Trophoblast cell (in vitro differentiated cells and primary cell): ENCODE results near the gene KIF2C.
"Not testable (repeated sequence)": the region's sequence is repeated elsewhere in the genome, so short reads cannot be mapped to it uniquely, and the experiment has no call there.

Experiments used
- DNase-seq, 2 donors: peaks; one replicate each; pipeline ENCODE4 v3.0.0-alpha.2; 2016
- H2AFZ ChIP-seq: 2 replicates; pipeline ENCODE4 v1.6.1; 2013; ENCODE audit warnings: low read length, moderate library complexity, mild to moderate bottlenecking; ENCODE audit not compliant: insufficient read depth, poor library complexity
- H2AK5ac ChIP-seq: 2 replicates; pipeline ENCODE4 v1.6.1; 2013; ENCODE audit warnings: mild to moderate bottlenecking, low read length
- H2BK120ac ChIP-seq: 2 replicates; pipeline ENCODE4 v1.6.1; 2013; ENCODE audit warnings: low read length, mild to moderate bottlenecking, moderate library complexity; ENCODE audit not compliant: insufficient read depth, poor library complexity
- H2BK12ac ChIP-seq: 2 replicates; pipeline ENCODE4 v1.6.1; 2013; ENCODE audit warnings: mild to moderate bottlenecking, low read length, moderate library complexity
- H2BK5ac ChIP-seq: 2 replicates; pipeline ENCODE4 v1.6.1; 2013; ENCODE audit warnings: low read length, low read depth, moderate library complexity, mild to moderate bottlenecking; ENCODE audit not compliant: poor library complexity
- H3K14ac ChIP-seq: 2 replicates; pipeline ENCODE4 v1.6.1; 2013; ENCODE audit warnings: mild to moderate bottlenecking, low read length
- H3K18ac ChIP-seq: 2 replicates; pipeline ENCODE4 v1.6.1; 2013; ENCODE audit warnings: mild to moderate bottlenecking, low read length
- H3K23ac ChIP-seq: 2 replicates; pipeline ENCODE4 v1.6.1; 2013; ENCODE audit warnings: low read length
- H3K27ac ChIP-seq: 2 replicates; pipeline ENCODE4 v1.5.1; 2013; ENCODE audit warnings: low read depth, mild to moderate bottlenecking, inconsistent platforms, low read length, moderate library complexity
- H3K27me3 ChIP-seq: 2 replicates; pipeline ENCODE4 v1.6.1; 2013; ENCODE audit warnings: inconsistent platforms, mild to moderate bottlenecking, low read length, moderate library complexity; ENCODE audit not compliant: insufficient read depth
- H3K36me3 ChIP-seq, 2 experiments: 1 replicate in 1 of 2; 2 replicates in 1 of 2; pipeline ENCODE4 v1.6.1; 2013; ENCODE audit warnings: low read length in 2 of 2, mild to moderate bottlenecking in 2 of 2, moderate library complexity in 1 of 2; ENCODE audit not compliant: insufficient read depth in 2 of 2, control insufficient read depth in 1 of 2
- H3K4ac ChIP-seq: 2 replicates; pipeline ENCODE4 v1.6.1; 2013; ENCODE audit warnings: low read depth, mild to moderate bottlenecking, low read length, moderate library complexity
- H3K4me1 ChIP-seq, 2 experiments: 1 replicate in 1 of 2; 2 replicates in 1 of 2; pipeline ENCODE4 v1.6.1; 2013; ENCODE audit warnings: low read length in 2 of 2, mild to moderate bottlenecking in 2 of 2, moderate library complexity in 1 of 2; ENCODE audit not compliant: insufficient read depth in 2 of 2, control insufficient read depth in 1 of 2
- H3K4me2 ChIP-seq: 2 replicates; pipeline ENCODE4 v1.6.1; 2013; ENCODE audit warnings: inconsistent platforms, mild to moderate bottlenecking, low read length, moderate library complexity
- H3K4me3 ChIP-seq: 2 replicates; pipeline ENCODE4 v1.5.1; 2013; ENCODE audit warnings: mild to moderate bottlenecking, low read depth, low read length, inconsistent platforms
- H3K79me1 ChIP-seq: one replicate; pipeline ENCODE4 v1.6.1; 2013; ENCODE audit warnings: low read length
- H3K79me2 ChIP-seq: 2 replicates; pipeline ENCODE4 v1.6.1; 2013; ENCODE audit warnings: low read length, mild to moderate bottlenecking; ENCODE audit not compliant: control insufficient read depth, insufficient read depth, poor library complexity
- H3K9ac ChIP-seq: 2 replicates; pipeline ENCODE4 v1.6.1; 2013; ENCODE audit warnings: mild to moderate bottlenecking, low read length
- H3K9me3 ChIP-seq: 2 replicates; pipeline ENCODE4 v1.6.1; 2013; ENCODE audit warnings: low read depth, mild to moderate bottlenecking, control low read depth, inconsistent platforms, low read length; ENCODE audit not compliant: insufficient read depth
- H4K12ac ChIP-seq: 2 replicates; pipeline ENCODE4 v1.6.1; 2013; ENCODE audit warnings: low read depth, mild to moderate bottlenecking, low read length, moderate library complexity
- H4K8ac ChIP-seq: 2 replicates; pipeline ENCODE4 v1.6.1; 2013; ENCODE audit warnings: low read depth, mild to moderate bottlenecking, low read length, moderate library complexity
- H4K91ac ChIP-seq: one replicate; pipeline ENCODE4 v1.6.1; 2013; ENCODE audit warnings: low read depth, mild to moderate bottlenecking, low read length, moderate library complexity
- WGBS: extraction: QIAGEN DNeasy Blood & Tissue Kit; methylation state at CpG from one replicate; pipeline ENCODE4 v1.1.7; 2013; ENCODE audit warnings: missing lambda C conversion rate; ENCODE audit not compliant: insufficient read length, insufficient coverage; ENCODE audit errors: extremely low coverage; 5-methylcytosine and 5-hydroxymethylcytosine counted together

KIF2C gene

DNA sequence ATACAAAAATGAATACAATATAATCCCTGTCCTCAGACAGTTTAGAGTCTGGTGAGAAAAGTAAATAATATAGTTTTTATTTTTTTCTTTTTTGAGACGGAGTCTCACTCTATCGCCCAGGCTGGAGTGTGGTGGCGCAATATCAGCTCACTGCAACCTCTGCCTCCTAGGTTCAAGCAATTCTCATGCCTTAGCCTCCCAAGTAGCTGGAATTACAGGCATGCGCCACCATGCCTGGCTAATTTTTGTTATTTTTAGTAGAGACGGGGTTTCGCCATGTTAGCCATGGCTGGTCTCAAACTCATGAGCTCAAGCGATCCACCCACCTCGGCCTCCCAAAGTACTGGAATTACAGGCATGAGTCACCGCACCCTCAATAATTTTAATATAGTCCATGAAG is 40.3 kb upstream of the KIF2C start:
- not testable (repeated sequence) for H2BK5ac ChIP-seq, H2AFZ ChIP-seq, H3K23ac ChIP-seq, H4K12ac ChIP-seq, H3K27ac ChIP-seq, H3K4me1 ChIP-seq, H3K4ac ChIP-seq, H3K36me3 ChIP-seq, H3K9me3 ChIP-seq, H3K79me1 ChIP-seq, H3K18ac ChIP-seq, H3K79me2 ChIP-seq, H4K8ac ChIP-seq, H4K91ac ChIP-seq, H3K14ac ChIP-seq, H3K4me2 ChIP-seq, H3K4me3 ChIP-seq, H3K9ac ChIP-seq, H2BK120ac ChIP-seq, H2BK12ac ChIP-seq, H3K27me3 ChIP-seq, H2AK5ac ChIP-seq
- peak; percentile 16 to 57 for DNase-seq
- no CpG with 5 or more reads among the region's 9 CpGs for WGBS

DNA sequence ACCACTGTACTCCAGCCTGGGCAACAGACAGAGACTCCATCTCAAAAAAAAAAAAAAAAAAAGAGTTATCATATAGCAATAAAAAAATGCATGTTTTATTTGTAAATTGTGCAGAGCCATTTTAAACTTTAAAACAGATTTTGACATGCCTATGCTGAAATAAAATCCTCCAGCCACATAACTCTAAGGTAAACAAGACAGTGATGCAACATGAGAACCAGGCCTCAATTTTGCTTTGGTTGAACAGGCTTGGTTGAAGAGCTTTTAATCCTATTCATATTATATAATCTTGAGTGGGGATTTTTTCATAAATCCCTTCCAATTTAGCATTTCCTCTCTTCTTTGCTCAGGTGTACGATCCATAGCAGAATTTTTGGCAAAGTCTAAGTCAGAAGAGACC is 39.1 kb upstream of the KIF2C start:
- H3K9me3 ChIP-seq, result no peaks in the 10 kb centered on the region

DNA sequence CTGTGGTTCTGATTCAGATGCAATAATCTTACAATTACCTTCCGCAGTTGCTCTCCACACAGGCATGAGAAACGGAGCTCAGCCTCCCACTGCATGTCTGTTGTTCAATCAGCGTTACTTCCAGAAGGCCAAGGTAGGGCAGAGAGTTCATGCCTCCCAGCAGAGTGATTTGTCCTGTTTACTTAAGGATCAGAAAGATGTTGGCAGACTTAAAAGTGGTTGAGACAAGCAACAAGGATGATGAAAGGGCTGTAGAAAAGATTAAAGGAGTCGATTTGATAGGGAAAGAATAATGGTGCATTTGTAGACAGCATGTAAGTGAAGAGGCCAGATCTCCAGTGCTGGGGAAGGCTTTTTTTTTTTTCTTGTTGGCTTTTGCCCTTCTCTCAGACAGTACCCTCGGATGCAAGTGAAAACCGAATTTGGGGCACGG is 38.5 kb upstream of the KIF2C start:
- Histone ChIP-seq H3K79me1 (no peaks in the 10 kb centered on the region), H3K27me3 (no peaks in the 10 kb centered on the region), H2AK5ac (no peak overlapping the region), H3K4me3 (no peak overlapping the region), H2BK12ac (no peak overlapping the region), H3K4me2 (no peak overlapping the region), H3K36me3 (no peaks in the 10 kb centered on the region), H3K9me3 (no peaks in the 10 kb centered on the region), H3K23ac (no peak overlapping the region), H4K91ac (no peak overlapping the region), H3K14ac (no peak overlapping the region), H3K9ac (no peak overlapping the region), H3K4me1 (no peaks in the 10 kb centered on the region), H4K12ac (no peak overlapping the region), H3K18ac (no peak overlapping the region), H2AFZ (no peak overlapping the region), H4K8ac (no peak overlapping the region), H3K4ac (no peak overlapping the region), H2BK120ac (no peak overlapping the region), H3K79me2 (no peaks in the 10 kb centered on the region), H2BK5ac (no peak overlapping the region), H3K27ac (no peak overlapping the region)
- DNase-seq, result no peak
- WGBS, result 100% methylated on average over 1 of the region's 7 CpGs

More for the DNA sequence above, 39.1 kb upstream of the KIF2C start:
- H3K4me2 ChIP-seq, result no peak overlapping the region
- no peaks in the 10 kb centered on the region for H3K36me3 ChIP-seq
- H2AFZ ChIP-seq, result no peak overlapping the region
- no peaks in the 10 kb centered on the region for H3K27me3 ChIP-seq
- H2BK12ac ChIP-seq, result no peak overlapping the region
- H2BK120ac ChIP-seq, result no peak overlapping the region
- no peak overlapping the region for H3K4me3 ChIP-seq
- H3K4me1 ChIP-seq, result no peaks in the 10 kb centered on the region
- H3K9ac ChIP-seq, result no peak overlapping the region
- H3K4ac ChIP-seq, result no peak overlapping the region
- H4K91ac ChIP-seq, result no peak overlapping the region
- no CpG with 5 or more reads among the region's 1 CpG for WGBS
- H3K79me1 ChIP-seq, result no peaks in the 10 kb centered on the region
- no peak overlapping the region for H2AK5ac ChIP-seq
- H3K23ac ChIP-seq, result no peak overlapping the region
- H3K79me2 ChIP-seq, result no peaks in the 10 kb centered on the region
- H4K8ac ChIP-seq, result no peak overlapping the region
- no peak overlapping the region for H3K27ac ChIP-seq
- DNase-seq, result no peak
- H3K14ac ChIP-seq, result no peak overlapping the region
- H2BK5ac ChIP-seq, result no peak overlapping the region
- H3K18ac ChIP-seq, result no peak overlapping the region
- no peak overlapping the region for H4K12ac ChIP-seq

GRCh38 chr1:44705470-44705869 is 34.2 kb upstream of the KIF2C start:
- H3K4me3 ChIP-seq, result no peak overlapping the region
- no peaks in the 10 kb centered on the region for H3K27me3 ChIP-seq
- H3K79me1 ChIP-seq, result no peaks in the 10 kb centered on the region
- 100% methylated on average over 2 of the region's 6 CpGs for WGBS
- H3K9me3 ChIP-seq, result no peaks in the 10 kb centered on the region
- no peak overlapping the region for H2AFZ ChIP-seq
- H2AK5ac ChIP-seq, result no peak overlapping the region
- H3K79me2 ChIP-seq, result no peaks in the 10 kb centered on the region
- H3K27ac ChIP-seq, result no peak overlapping the region
- no peak overlapping the region for H2BK12ac ChIP-seq
- no peak for DNase-seq
- H2BK120ac ChIP-seq, result no peak overlapping the region
- H4K12ac ChIP-seq, result no peak overlapping the region
- no peak overlapping the region for H4K8ac ChIP-seq
- no peak overlapping the region for H2BK5ac ChIP-seq
- no peak overlapping the region for H3K23ac ChIP-seq
- H3K9ac ChIP-seq, result no peak overlapping the region
- no peaks in the 10 kb centered on the region for H3K36me3 ChIP-seq
- H3K4me2 ChIP-seq, result no peak overlapping the region
- H4K91ac ChIP-seq, result no peak overlapping the region
- no peak overlapping the region for H3K4ac ChIP-seq
- H3K18ac ChIP-seq, result no peak overlapping the region
- no peak overlapping the region for H3K14ac ChIP-seq
- H3K4me1 ChIP-seq, result peaks cover 2 to 4% of the 10 kb centered on the region in 2 experiments
